HG02840 (cell line): Measurements from ENCODE around the gene LLGL2.

Experiments used
- ATAC-seq: cut with Tn5 transposase; IDR thresholded peaks from one replicate; pipeline ENCODE4 v1.9.1; 2021; ENCODE audit warnings: mild to moderate bottlenecking, moderate library complexity, moderate number of reproducible peaks; ENCODE audit not compliant: unreplicated experiment, low FRiP score

The LLGL2 gene

DNA sequence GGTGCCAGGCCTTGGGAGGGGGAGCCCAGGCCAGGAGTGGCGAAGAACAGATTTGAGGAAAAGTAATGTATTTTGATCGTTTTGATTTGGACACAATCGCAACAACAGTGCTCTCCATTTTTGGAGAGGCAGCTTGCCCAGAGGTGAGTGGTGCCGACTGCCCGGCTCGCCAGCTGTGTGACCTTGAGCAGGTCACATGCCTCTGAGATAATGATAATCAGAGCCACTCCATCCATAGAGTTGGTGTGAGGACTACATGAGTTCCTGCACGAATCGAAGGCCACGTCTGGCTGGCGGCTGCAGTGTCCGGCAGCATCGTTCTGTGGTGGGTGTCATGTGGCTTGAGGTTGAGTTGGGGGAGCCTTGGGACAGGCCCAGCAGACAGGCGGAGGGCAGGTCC is 20.7 kb downstream of the LLGL2 start:
- ATAC-seq = no peak

DNA sequence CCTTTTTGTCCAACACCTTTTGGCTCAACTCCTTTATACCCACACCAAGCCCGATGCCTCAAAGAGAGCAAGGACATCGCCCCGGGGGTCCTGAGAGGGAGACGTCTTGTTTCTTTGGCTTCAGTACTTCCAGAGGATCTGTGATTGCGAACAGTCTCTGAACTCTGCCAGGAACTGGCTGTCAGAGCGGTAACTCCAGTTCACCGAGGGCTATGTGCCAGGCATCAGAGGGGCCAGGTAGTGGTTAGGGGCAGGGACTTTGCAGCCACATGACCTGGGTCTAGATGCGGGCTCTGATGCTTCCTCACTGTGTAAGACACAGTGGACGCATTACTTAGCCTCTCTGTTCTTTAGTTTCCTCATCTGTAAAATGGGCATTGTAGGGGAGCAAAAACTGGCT is 21.6 kb downstream of the LLGL2 start:
- no peak for ATAC-seq

DNA sequence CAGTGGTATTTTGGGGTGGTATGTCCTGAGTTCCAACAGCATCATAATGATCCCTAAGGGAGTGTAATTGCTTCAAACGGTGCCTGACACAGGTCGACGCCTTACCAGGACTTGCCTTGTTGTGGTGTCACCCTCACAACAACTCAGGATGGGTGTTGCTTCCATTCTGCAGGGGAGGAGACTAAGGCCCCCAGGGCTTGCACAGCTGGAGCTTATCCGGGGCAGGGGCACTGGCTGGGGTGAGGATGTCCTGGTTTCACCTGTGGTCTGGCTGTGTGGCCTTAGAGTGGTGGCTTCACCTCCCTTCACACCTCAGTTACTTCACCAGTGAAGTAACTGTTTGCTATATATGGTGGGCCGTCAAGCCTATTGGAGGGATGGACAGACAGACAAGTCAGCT is 23.3 kb downstream of the LLGL2 start:
- no peak for ATAC-seq

DNA sequence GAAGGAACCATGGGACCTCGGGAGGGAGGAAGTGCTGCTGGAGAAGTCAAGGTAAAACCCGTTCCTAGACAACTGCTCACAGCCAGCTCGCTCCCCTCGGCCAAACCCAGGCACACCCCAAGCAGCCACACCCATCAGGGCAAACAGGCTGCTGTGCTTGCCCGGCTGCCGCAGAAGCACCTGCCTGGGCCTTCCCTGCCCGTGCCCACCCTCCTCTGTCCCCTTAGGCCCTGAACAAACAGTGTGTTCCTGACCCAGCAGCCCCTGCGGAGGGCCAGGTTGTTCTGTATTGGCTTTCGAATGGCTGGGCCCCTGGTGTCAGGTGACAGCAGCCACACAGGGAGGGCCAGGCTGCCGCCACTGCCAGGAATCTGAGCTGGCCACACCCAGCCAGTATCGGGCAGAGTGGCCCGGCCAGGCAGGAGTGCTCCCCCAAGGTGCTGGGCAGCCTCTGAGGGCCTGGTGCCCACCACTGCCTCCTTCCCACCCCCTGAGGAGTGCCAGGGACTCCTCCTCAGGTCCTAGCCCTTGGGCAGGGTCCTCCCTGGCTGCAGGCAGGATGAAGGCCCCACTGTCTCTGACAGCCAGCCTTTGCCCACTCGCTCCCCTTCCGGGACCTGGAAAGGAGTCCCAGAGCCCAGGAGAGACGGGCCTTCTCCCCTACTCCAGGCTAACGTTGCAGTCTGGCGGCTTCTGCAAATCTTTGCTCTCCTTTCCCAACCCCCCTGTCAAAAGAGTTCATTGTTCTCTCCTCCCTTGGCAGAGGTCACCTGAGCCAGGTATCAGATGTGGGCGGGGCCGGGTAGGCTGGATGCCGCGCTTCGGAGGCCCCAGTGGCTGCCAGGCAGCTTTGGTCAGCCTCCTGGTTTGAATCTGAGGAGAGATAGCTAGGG is 24.0 kb downstream of the LLGL2 start:
- no peak for ATAC-seq

DNA sequence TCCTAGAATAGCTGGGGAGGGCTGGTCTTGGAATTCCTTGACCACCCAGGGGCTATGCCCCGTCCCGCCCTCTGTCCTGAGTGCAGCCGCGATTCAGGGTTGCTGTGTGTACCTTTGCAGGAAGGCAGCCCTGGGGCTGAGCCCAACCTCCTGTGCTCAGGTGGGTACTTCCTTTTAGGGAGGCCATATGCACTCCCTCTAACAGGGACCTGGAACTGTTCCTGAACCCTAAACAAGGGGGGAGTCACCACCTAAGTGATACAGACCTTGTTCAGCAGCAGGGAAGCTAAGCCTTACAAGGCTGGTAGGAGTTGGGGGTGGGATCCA is 24.6 kb downstream of the LLGL2 start:
- no peak for ATAC-seq

DNA sequence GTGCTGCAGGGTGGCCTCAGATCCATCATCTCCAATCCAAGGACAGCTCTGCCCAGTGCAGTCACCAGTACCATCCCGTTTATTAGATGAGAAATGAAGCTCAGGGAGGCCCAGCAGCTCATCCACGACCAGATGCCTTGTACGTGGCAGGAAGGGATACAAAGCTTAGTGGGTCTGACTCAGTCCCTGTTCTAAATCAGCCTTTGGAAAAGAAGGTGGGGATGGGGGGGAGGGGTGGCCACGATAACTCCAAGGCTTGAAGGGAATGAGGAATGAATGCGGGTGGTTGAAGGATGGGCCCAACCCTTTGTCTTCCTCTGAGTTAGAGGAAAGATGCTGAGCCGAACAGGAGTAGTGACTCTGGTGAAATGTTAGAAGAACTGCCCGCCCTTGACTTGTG is 25.8 kb downstream of the LLGL2 start:
- ATAC-seq = no peak

DNA sequence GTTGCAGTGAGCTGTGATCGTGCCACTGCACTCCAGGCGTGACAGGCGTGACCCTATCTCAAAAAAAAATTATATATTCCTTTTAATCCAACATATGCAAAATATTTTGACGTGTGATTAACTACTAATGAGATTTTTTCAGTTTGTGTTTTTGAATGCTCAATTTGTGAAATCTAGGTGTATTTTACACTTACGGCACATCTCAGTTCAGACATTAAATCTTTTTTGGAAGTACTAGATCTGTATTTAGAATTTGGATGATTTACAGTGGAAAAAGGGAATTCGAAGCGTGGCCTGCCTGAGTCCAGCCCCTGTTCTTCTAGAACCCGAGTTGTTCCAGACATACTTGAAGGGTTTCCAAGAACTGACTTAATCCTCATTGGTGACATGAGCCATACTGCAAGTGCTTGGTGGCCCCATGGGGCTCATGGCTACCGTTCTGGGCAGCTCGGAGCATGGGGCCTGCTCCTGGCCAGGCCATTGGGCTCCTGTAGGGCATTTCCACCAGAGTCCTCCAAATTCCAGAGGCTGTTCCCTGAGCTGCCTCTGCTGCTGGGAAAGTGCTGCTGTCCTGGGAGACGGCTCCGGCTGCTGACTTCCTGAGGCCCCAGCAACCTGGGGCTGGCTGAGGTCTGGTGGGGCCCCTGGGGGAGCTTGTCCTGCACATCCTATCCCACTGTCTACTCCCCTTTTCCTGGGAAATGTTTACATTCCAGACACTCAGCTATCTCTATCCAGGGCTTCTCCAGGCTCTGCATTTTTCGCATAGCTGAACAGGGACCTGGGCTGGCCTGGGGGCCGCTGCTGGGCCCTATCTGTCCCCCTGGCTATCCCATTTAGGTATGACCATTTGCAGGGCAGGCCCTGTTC is 27.2 kb downstream of the LLGL2 start:
- no peak for ATAC-seq

DNA sequence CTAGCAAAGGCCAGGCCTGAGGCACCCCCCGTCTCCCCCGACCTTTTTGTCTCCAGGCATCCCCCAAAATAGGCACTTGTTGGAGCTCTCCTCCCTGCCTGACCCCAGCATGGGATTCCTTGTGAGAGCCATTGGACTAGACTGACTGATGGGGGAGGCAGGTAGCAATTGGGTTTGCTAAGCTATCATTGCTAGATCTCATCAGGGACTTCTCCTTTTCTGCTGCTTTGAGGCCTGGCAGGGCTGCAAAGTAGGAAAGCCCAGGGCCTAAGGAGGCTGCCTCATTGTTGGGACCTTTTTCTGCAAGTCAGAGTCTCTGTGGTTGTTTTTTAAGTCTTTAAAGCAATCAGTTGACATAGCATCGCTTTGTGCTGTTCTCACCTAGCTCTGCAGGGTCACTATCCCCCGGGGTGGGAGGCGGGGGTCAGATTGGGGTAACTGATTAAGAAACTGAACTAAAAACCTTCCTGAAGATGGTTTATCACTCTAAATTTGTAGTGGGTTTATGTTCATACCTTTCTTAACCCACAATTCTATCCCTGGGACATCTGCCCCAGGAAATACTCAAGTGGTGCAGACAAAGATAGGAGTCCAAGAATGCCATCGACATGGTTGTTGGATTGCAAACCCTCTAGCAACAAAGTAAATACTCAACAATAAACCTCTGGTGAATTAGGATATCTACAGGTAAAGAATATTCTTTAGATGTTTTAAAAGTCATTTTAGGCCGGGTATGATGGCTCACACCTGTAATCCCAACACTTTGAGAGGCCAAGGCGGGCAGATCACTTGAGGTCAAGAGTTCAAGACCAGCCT is 28.0 kb downstream of the LLGL2 start:
- no peak for ATAC-seq

DNA sequence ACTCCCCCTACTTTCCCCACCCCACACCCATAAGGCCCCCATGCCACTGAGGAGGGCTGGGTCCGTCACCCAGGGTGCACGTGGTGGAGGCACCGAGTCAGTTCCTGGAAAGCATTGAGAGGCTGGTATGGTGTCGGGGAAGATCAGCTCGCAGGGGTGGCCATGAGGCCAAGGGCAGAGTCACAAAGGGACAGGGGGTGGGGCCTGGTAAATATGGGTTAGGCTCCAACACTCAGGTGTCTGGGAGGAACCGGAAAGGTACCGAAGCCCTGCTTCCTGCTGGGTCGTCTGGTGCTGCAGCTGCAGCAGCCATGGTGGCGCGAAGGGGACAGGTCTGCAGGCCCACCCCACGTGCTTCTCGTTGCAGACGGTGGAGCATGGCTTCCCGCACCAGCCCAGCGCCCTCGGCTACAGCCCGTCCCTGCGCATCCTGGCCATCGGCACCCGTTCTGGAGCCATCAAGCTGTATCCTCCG is 30.2 kb downstream of the LLGL2 start:
- ATAC-seq = no peak

DNA sequence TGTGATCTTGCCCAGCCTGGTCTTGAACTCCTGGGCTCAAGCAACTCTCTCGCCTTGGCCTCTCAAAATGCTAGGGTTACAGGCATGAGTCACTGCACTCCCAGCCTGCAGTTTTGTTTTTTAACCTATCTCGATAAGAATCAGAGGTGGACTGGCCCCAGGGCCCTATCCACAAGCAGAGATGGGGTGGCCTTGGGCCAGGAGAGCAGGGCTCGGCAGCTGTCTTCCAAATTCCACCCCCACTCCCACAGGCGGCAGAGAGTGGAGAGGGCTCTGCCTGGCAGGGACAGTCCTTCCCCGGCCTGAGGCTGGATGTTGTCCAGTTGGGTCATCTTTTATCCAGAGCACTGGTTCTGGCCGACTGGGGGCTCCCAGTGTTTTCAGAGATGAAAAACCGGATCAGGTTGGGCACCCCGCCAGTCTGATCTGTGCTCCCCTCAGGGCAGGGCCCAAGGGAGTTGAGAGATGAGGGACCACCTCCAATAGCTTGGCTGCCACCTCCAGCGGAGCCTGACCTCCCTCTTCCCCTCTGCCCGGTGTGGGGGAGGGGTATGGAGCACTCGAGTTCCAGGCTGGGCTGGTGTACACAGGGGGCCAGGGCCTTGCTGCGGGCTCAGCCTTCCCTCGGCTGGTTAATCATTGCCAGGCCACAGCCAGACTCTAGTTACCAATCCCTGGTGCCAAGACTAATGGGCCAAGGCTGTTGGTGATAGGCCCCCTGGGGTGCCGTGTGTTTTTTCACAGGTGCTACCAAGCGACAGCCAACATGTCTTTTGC is 31.8 kb downstream of the LLGL2 start:
- no peak for ATAC-seq

DNA sequence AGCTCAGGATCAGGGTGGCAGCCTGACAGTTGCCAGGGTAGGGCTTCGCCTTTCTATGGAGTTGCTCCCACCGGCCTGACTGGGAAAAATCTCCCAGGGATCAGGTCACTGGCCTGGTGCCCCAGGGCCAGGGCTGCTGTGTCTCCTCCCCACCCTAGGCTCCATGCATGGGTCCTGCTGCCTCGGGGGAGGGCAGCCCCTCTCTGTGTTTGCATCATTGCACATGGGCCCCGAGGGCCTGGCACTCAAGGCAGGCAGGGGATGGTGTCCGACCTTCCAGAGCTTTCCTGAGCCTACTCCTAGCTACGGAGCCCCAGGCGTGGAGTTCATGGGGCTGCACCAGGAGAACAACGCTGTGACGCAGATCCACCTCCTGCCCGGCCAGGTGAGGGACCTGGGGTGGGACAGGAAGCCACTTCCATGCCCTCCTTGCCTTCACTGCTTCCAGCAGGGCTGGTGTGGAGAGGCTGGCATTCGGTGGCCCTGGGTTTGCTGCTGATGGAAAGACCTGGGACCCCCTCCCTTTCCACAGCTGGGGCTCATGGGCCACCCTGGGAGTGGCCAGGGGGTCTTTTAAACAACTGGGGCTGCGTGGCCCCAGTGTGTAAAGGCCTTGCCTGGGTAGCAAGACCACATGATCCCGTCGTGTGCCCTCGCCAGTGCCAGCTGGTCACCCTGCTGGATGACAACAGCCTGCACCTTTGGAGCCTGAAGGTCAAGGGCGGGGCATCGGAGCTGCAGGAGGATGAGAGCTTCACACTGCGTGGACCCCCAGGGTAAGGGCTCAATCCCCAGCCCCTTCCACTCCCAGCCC is 32.6 kb downstream of the LLGL2 start:
- no peak for ATAC-seq

DNA sequence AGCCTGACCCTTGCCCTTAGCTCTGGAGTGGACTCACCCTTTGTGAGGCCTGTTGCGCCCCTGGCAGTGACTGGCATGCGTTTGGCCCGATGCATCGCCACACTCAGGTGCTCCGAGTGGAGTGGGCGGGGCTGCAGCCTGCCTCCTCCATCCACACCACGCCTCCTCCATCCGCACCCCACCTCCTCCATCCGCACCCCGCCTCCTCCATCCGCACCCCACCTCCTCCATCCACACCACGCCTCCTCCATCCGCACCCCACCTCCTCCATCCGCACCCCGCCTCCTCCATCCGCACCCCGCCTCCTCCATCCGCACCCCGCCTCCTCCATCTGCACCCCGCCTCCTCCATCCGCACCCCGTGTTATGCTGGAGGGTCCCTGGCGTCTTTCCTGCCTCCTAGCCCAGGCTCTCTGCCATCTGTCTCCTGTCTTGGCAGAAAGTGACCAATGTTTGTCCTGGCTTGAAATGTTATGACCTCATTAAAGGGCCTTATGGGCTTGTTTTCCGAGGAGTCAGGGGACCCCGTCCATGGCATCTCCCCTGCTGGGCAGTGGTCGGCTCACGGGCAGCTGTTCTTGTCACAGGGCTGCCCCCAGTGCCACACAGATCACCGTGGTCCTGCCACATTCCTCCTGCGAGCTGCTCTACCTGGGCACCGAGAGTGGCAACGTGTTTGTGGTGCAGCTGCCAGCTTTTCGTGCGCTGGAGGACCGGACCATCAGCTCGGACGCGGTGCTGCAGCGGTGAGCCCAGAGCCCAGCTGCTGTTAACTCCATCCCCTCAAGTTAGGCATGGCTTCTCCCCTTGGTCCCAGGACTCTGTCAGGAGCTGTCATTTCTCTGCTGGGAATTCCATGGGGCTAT is 33.4 kb downstream of the LLGL2 start:
- ATAC-seq = no peak

DNA sequence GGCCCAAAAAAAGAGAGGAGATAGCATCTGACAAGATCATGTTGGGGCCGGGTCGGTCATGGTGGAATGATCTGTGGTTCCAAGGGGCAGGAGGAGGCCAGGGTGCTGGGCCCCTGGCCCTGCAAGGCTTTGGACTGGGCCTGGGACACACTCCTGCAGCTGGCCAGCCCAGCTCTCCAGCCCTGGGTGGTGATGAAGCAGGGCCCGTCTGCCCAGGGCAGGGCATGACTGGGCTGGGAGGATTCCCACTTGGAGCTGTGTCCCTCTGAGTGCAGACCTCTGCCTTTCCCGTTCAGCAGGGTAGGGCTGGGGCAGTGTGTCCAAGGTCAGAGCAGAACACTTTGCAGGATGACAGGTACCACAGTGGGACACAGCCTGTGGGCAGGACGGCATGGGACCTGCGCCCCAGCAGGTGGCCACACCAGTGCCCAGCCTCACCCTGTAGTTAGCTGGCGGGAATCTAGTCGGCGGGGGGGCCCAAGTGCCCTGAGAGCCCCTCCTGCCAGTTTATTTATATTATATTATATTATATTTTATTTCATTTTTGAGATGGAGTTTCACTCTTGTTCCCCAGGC is 34.5 kb downstream of the LLGL2 start:
- no peak for ATAC-seq

DNA sequence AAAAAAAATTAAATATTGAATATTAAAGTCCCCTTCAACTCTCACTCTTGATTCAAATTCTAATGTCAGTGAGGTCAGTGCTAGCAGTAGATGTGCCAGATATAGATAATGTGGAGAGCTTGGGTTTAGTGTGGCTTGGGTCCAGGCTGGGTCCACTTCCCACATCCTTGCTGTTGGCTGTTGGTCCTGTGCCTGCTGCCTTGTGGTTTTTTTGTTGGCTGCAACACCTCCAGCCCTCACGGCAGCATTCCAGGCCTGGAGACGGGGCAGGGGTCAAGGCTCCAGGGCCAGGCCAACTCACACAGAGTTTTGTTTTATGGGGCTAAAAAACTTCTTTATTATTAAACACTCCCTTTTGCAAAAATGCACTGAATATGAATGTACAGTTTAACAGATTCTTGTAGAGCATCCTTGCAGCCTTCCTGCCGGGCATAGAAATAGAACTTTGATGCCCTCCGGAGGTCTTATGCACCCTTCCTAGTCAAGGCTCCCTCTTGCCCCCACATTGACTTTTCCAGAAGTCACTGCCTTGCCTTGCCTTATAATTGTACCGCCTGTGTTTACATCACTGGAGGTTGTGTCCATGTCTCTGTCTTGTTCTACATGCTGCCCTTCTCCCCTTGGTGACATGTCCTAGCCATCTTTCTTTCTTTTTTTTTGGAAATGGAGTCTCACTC is 36.6 kb downstream of the LLGL2 start:
- ATAC-seq = no peak

DNA sequence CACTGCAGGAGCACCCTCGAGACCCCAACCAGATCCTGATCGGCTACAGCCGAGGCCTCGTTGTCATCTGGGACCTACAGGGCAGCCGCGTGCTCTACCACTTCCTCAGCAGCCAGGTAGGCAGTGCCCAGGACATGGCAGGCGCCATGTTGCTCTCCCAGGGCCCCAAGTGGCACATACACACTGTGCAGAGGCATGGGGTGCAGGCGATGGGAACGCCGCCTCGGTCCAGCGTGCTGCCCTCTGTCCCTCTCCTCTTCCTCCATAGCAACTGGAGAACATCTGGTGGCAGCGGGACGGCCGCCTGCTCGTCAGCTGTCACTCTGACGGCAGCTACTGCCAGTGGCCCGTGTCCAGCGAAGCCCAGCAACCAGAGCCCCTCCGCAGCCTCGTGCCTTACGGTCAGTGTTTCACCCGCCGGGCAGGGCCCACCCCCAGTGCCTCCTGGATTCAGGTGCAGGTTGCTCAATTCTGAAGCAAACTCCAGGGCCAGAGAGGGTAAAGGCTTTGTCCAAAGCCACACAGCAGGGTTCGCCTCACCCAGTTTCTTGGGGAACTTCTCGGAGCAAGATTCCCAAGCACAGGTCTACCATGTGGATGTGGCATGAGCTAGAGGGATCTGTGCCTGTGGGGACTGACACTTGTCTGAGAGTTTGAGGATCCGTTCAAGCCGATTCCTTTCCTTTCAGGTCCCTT is 37.7 kb downstream of the LLGL2 start:
- ATAC-seq = no peak

DNA sequence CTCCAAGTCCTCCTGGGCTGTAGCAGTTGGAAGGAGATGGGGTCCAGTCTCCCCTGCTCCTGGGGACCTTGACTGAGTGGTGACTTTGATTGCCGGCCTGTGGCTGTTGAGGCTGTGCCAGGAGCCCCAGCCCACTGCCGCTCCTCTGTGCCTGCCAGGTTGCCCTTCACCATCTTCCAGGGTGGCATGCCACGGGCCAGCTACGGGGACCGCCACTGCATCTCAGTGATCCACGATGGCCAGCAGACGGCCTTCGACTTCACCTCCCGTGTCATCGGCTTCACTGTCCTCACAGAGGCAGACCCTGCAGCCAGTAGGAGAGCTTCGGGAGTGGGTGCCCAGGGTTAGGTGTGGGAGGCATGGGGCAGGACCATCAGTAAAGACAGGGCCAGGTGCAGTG is 38.7 kb downstream of the LLGL2 start:
- no peak for ATAC-seq

DNA sequence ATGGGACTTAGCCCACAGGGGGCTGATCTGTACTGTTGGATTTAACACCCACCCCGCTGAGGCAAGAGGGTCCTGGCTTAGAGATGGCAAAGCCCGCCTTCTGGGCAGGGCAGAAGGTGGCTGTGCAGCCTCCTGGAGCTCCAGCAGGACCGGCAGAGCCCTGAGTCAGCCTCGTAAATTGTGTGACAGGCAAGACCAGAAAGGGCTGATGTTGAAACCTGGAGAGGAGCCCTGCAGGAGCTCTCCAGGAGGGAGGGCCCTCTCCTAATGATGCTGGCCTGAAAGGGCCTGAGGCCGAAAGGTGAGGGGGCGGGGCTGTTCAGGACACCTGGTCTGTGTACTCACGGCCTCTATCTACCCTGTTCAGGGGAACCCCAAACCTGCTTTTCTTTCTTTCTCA is 39.6 kb downstream of the LLGL2 start:
- no peak for ATAC-seq
